DOHH2 (cell line): ENCODE results near the gene RBFOX1.

Experiments
- EZH2phosphoT487 ChIP-seq: fragments of 200-600 bp; sonication (generic); IDR thresholded peaks from 2 replicates; pipeline ENCODE4 v1.6.1; 2017; ENCODE audit warnings: borderline replicate concordance, mild to moderate bottlenecking, antibody characterized with exemption, low read length, moderate library complexity, mixed read lengths
- TF ChIP-seq, protein P1 (sequence below): fragments of 200-600 bp; sonication (generic); IDR thresholded peaks from one replicate; pipeline ENCODE4 v1.5.1; 2014; ENCODE audit warnings: antibody characterized with exemption, mild to moderate bottlenecking, low read depth, low read length; ENCODE audit not compliant: poor library complexity, severe bottlenecking

- TF ChIP-seq, protein P1, sequence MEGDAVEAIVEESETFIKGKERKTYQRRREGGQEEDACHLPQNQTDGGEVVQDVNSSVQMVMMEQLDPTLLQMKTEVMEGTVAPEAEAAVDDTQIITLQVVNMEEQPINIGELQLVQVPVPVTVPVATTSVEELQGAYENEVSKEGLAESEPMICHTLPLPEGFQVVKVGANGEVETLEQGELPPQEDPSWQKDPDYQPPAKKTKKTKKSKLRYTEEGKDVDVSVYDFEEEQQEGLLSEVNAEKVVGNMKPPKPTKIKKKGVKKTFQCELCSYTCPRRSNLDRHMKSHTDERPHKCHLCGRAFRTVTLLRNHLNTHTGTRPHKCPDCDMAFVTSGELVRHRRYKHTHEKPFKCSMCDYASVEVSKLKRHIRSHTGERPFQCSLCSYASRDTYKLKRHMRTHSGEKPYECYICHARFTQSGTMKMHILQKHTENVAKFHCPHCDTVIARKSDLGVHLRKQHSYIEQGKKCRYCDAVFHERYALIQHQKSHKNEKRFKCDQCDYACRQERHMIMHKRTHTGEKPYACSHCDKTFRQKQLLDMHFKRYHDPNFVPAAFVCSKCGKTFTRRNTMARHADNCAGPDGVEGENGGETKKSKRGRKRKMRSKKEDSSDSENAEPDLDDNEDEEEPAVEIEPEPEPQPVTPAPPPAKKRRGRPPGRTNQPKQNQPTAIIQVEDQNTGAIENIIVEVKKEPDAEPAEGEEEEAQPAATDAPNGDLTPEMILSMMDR = no peak
- no peak for TF ChIP-seq EZH2phosphoT487
These were observed 34.6 kb downstream of the RBFOX1 start for GRCh38 chr16:7366993-7367880.
